ENCODE results near the gene MOV10L1.

MOV10L1 gene

DNA sequence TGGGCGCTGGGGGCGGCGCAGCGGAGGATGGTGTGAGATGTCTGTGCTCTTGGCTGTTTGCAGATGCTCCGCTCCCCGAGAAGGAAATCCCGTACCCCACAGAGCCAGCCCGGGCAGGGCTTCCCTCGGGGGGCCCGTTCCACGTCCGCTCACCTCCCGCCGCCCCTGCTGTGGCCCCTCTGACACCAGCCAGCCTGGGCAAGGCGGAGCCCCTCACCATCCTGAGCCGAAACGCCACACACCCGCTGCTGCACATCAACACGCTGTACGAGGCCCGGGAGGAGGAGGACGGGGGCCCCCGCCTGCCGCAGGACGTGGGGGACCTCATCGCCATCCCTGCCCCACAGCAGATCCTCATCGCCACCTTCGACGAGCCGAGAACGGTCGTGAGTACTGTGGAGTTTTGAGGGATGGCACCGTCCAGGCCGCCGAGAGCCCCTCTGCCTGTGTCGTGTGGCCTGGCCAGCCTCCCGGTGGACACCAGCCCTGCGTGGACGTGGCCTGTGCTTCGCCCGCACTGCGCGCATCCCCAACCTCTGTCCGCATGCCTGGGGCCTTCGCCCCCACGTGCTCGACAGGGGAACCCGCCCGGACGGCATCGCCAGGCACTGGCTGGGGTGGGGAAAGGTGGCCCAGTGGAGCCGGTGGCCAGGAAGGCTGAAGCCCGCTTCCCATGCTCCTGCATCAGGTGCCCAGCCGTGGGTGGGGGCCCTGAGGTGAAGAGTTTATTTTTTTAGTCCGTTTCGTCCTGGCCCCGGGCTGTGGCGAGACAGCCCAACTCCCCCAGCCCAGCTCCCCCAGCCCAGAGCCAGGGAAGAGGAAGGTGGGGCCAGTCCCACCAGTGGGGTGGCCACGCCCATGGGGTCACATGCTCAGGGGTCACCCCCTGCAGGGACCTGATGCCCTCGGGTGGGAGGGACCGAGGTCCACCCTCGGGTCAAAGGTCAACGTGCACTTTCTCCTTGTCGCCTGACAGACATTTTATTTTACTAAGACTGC is 89.4 kb downstream of the MOV10L1 start:
- no peak for DNase-seq

DNA sequence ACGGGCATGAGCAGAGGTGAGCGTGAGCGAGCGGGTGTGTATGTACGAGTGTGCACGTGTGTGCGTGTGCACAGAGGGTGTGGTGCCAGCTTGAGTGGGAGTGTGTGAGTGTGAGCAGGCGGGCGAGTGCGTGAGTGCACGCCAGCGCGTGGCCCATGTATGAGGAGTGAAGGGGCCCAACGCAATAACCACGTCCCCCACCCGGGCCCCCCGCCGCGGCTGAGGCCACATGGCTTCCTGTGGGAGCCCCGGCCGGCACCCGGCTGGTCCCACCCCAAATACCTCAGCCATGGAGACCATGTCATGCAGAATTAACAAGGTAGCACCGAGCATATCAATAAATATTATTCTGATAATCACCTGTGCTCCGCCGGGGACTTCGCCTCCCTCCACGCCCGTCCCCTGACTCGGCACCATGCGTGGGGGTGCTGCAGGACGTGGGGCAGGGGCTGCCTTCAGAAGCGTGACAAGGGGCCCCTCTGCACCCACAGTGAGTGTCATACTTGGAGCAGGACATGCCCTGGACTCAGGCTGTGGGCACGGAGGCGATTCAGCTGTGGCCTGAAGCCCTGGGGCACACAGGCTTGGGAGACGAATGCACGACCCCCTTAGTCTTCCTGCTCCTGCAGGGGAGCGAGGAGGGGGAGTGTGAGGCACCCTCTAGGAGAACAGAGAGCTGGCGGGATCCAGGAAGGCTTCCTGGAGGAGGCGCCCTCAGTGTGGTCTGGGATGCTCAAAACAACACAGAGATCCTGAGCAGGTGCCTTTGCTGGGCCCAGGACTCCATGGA is 90.3 kb downstream of the MOV10L1 start:
- DNase-seq = no peak

DNA sequence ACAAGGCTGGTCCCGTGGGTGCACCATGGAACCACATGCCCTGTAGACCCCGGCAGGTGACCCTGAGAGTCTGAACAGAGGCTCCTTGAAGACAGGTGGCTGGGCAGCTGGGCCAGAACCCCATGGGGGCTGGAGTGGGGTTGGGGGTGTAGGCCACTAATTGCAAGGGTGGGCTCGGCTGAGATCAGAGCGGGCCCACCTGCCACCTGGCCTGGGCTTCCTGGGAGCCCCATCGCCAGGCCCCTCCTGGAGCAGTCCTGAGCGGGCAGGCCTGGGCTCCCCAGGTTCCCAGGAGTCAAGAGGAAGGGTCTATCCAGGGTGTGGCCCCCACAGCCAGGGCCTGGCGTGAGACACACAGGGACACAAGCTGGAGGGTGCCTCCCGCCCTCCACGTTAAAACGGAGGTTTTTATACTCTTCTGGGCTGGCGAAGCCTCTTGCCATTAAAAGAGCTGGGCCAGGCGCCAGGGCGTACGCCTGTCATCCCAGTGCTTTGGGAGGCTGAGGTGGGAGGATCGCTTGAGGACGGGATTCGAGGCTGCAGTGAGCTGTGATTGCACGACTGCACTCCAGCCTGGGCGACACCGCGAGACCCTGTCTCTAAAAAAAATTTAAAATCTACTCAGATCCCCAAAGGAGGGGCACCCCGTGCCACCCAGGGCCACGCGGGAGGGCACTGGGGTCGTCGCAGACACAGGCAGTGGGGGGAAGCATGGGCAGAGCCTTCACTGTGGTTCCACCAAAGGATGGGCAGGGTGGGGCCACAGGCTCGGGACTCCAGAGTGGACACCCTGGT is 91.1 kb downstream of the MOV10L1 start:
- DNase-seq = no peak

DNA sequence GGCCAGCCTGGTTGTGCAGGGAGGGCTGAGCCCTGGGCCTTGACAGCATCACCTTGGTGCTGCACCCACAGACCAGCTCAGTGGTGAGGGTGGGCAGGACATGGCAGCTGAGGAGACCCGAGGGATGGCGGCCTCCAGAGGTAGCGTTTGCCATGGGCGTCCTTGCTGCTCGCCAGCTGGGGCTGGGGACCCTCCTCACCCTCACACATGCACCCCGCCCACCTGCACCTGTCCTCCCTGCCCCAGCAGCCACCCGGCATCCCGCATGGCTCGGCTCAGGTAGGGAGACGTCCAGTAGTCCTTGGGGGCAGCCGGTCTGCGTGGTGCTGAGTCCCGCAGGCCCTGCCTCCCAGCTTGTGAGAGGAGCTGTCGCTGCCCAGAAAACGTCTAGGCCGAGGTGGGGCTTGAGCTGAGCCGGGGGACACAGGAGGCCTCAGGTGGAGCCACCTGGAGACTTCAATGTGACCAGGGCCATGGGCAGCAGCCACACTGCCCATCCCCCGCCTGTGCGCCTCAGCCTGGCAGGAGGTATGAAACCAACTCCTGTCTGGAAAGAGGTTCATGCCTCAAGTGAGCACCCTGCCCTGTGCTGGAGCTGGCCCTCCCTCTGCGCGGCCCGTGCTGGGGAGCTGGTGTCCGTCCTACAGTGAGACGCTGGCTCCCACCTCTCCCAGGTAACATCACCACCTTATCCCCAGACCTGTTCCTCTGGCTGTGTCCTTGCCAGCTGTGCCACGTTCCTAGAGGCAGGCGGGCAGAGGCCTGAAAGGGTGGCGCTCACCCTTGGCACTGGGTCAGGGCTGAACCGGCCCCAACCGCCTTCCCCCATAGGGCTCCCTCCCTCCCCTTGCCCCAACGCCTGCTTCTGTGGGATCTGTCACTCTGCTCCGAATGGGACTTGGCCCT is 92.6 kb downstream of the MOV10L1 start:
- DNase-seq = no peak

DNA sequence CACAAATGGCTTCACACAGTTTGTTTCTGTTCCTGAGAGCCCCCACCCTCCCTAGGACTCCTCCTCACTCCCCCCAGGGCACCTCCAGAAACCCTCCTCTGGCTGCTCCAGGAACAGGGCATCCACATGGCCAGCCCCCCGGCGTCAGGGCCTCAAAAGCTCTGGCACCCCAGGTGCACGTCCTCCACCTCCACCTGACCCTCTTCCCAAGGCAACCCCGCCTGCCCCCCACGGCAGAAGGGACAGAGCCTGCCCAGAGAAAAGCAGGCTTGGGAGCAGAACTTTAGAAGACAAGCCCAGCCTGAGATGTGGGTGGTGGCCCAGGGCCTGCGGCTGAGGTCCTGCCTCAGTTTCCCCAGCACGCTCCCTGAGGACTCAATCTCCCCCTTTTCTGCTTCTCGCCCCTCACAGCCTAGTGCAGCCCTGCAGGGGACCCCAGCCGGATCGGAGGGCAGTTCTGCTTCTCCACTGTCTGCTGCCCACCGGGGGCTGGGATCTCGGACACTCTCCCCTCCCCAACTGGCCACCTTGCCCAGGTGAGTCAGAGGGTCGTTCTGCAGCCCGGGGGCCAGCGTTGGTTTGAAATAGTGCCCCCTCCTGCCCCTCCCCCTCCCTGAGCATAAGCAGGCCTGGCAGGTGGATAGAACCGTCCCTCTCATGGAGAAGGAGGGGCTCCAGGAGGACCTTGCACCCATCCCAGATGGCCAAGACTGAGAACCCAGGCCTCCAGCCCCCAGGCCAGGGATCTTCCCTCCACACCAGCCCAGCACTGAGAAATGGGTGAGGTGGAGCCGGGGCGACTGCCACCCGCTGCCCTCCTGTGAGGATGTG is 93.5 kb downstream of the MOV10L1 start:
- no peak for DNase-seq

DNA sequence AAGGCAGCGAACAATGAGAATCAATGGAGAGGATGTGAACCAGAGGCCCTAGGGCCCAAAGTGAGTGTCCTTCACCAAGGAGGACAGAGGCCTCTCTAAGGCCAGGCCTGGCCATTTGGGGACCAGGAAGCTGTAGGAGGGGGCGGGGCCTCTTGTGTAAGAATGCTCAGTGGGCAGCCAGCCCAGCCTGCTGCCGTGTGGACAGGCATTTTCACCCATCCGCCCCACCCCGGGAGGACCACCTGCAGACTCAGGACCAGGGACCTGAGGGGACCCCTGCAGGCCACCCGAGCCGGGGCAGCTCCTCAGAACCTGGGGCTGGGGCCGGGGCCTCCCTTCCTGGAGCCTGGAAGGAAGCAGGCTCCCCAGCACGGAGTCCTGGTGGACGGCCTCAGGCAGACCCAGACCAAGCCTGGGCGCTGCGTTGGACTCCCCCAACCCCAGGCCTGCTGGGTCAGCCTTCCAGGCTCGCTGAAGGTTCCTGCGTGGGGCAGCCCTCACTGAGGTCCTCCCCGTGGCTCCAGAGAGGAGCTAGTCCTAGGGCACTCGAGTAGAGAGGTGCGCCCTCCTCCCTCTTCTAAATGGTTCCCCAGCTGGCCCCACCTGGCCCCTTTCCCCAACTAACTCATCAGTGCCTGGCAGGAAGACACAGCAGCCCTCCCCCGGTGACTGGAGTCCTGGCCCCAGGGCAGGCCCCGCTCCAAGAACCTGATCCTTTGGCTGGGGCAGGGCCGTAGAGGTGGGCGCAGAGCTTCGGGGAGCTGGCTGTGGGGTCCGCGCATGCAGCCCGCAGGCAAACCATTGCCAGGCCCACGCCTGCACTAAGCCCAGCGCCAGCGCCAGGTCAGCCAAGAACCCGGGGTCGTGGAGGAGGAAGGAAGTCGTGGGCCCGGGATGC is 94.4 kb downstream of the MOV10L1 start:
- no peak for DNase-seq

DNA sequence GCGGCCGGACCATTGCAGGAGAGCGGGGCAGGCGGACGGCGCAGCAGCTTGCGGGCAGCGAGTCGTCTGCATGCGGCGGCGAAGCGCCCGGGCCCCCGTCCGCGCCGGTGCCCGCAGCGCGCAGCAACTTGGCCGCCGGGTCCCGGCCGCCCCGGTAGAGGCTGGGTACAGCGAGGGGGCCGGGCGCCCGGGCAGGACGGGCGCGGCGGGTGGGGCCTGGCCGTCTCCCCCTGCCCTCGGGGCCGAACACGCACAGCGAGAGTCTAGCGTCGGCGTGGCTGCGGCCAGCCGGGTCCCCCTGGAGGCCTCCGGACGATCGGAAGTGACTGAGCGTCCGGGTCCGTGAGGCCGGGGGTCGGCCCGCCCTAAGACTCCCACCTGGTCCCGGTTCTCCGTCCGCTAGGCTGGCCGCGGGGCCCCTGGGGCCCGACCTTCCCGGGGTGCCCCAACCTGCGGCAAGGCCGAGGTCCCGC is 95.1 kb downstream of the MOV10L1 start:
- no peak for DNase-seq

DNA sequence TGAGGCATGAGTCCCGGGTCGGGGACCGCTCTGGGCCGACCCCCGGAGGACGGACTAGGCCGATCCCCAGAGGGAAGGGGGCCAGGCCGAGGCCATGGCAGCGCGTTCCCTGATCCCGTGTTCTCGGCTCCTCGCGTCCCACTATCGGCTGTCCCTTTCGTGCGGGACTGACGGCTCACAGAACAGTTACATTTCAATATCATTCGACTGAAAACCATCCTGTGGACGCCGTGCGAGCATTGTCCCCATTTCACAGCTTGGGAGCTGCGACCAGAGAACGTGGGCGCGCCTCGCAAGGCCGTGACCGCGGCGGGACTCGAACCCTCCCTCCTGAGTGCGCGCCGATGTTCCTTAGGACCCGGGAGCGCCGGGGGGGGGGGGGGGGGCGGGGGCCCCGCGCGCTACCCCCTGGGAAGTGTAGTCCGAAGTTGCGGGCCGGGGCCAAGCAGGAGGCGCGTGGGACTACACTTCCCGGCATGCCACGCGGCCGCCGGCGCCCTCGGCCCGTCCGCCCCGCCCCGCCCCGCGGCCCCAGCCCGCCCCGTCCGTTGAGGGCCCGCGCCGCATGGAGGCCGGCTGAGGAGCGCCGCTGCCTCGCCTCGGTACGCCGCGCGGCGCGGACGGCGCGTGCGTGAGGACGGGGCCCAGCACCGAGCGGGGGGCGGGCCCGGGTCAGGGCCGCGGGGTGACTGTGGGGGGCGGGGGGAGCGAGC is 95.7 kb downstream of the MOV10L1 start, which contains the start of gene TRABD:
Gene TRABD, plus strand, starts transcription at position 539 of the 713 bp plus-strand sequence. CDS start 7,148 bp downstream, outside the sequence.
- DNase-seq = peak; percentile 92

DNA sequence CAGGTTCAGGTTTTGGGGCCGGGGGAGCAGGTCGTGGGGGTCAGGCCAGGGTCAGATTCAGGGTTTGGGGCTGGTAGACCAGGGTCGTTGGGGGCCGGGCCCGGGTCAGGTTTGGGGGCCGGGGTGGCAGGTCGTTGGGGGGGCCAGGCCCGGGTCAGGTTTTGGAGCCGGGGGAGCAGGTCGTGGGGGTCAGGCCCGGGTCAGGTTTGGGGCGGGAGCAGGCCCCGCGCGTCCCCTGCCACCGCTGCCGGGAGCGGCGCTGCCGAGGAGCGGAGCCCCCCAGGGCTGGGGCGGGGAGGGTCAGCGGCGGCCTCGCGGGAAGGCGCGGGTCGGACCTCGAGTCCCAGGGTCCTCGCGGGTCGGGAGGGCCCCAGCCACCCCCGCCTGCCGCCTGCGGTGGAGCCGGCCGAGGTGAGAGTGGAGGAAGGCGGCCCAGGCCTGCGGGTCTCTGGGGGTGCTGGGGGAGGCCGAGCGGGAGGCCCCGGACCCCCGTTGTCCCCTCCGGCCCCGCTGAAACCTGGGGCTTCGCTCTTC is 96.4 kb downstream of the MOV10L1 start:
- DNase-seq = peak; percentile 29

DNA sequence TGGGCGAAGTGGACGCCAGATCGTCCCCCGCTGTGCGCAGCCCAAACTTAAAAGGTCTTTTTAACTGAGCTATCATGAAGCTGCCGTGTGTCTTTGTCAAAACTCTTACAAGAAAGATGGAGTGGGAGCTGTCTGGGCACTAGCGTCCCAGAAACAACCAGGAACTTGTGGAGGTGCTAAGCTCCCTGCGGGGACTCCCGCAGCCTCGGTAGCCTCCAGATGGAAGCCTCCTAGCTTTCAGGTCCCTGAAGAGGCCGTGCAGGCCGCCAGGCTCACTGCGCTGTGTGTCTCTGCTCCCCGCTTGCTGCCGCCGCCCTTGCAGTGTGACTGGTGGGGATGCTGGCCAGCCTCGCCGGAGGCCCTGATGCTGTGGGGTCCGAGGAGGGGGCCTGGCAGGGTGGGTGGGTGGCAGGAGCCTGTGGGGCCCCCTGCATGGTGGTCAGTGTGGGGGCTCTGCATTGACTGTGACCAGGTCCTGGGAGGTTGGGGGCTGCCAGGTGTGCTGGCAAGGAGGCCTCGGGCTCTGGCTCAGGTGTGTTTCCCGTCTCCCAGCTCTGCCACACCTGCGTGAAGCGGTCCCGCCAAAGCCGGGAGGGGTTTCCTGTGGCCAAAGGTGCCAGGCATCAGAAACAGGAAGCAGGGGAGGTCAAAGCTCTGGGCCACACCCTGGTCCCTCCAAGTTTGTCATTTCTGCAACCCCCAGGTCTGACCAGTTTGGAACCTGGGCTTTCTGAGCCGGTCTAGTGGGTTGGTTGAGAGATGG is 97.1 kb downstream of the MOV10L1 start:
- DNase-seq = no peak

DNA sequence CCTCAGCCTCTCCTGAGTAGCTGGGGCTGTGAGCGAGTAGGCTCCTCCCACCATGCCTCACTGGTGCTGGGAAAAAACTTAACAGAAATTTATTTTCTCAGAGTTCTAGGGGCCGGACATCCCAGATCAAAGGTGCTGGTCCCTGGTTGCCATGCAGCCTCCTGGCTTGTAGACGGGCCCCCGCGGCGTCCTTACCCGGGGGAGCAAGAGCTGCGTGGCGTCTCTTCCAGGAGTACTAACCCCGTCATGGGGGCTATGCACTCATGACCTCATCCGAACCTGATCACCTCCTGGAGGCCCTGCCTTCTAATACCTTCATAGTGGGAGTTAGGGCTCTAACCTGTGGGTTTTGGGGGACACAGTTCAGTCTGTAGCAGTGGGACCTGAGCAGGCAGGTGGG is 98.5 kb downstream of the MOV10L1 start:
- DNase-seq = no peak

DNA sequence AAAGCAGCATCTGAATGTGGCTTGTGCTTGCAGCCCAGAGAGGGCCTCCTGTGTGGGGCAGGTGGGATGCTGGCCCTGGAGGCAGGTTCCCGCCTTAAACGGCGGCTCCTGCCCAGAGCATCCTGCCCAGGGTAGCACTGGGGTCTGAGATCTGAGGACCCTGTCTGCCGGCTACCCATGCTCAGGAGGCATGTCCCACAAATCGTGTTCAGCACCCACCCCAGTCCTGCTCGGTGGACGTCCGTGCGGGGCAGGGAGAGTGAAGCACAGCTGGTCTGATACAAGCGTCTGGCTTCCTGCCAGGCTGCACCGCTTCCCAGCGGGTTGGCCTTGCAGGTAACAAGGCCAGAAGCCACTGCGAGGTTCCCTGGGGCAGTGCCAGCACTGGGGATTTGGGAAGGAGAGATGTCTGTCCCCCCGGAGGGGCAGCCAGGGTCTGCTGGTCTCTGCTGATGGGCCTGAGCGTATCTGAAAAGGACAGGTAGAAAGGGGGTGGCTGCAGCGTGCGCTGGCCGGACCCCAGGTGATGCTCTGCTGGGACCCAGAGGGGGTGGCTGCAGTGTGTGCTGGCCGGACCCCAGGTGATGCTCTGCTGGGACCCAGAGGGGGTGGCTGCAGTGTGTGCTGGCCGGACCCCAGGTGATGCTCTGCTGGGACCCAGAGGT is 99.5 kb downstream of the MOV10L1 start:
- no peak for DNase-seq

DNA sequence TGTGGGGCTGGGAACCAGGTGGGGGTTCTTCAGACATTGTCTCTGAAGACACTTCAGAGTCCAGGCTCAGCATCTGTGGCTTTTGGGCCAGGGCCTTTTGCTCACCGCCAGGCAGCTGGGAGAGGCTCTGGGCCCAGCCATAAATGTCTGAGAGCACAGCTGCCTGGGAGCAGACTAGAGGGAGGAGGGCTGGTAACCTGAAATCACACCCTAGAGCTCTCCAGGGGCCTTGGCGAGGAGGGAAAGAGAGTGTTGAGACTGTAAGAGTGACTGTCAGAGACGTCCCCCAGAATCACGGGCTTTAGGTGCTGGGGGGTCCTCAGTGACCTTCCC is 100.0 kb downstream of the MOV10L1 start:
- no peak for DNase-seq

DNA sequence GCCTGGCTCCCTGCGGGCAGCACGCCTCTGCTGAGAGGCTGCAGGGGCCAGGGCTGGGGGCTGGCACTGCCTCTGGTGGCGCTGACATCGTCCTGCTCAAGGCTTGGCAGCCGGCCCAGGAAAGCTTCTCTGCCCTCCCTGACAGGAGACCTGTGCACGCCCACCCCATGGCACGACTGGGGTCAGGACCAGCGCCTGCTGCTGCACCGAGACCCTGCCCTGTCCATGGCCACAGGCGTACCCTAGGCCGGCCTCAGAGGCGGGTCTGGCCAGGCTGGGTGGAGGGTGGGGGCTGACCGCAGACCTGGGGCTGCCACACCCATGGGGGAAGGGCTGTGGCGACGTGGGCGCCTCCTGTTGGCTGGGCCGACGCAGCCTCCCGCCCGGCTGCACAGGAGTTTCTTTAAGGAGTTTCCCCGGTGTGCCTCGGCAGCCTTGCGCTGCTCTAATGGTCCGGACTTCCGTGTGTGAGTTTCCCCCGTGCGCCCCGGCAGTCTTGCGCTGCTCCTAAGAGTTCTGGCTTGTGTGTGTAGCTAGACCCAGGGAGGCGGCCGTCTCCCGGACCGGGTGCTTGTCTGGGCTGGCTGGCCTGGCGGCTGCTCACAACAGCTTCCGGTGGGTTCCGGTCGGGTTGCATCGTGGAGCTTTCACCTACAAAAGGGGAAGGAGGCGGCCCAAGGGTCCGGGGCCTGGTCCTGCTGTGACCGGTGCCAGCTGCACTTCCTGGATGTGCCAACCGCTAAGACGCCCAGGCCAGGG is 100.6 kb downstream of the MOV10L1 start:
- DNase-seq = peak; percentile 83

DNA sequence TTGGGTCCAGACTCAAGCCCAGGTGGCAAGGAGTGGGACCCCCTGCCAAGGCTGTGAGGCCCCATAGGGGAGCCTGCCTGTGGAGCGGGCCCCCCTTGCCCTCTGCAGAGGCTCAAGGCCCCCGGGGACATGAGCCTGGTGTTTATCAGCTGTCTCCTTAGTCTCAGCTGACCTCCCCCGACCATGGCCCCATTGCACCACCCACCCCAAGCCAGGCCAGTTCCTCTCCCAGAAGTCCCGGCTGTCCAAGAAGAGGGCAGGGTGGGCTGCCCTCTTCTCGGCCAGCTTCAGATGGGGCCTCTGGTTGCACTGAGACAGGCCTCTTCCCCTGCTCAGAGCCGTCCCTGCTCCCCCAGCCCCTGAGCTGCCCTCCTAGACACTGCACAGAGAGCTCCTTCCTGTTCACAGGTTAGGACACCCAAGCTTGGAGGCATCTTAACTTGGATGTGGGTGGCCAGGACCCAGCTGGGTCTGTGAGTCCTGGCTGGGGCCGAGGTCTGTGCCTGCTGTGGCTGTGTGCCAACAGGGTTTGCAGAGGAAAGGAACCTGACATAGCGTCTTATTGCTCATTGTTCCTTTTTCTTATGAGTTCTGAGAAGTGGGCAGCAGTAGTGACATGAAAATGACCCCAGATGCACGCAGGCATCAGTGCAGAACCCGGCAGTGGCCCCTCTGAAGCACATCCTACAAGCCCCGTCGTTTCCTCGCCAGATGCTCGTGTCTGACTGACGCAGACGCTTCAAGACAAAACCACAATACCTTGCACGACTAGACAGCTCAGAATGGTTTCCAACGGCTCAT is 101.3 kb downstream of the MOV10L1 start:
- peak; percentile 78 for DNase-seq

Measured in stimulated activated CD4-positive, alpha-beta T cell treated with anti-CD3 and anti-CD28 coated beads, Interleukin-15, amount 100 ng/mL, for 24 hours (primary cell).